WI38 (cell line): ENCODE data around the gene ENPP3.

Experiments
- H3K4me3 ChIP-seq: 2 replicates; pipeline ENCODE4 v1.5.1; 2011; ENCODE audit warnings: low read depth, mild to moderate bottlenecking, control low read depth, low read length
- CTCF ChIP-seq: IDR thresholded peaks from 2 replicates; pipeline ENCODE4 v1.5.1; 2012; ENCODE audit warnings: low read depth, mild to moderate bottlenecking, control low read depth, low read length

ENPP3 gene

GRCh38 chr6:131724114-131724513 is 87.0 kb downstream of the ENPP3 start:
- no peak overlapping the region for H3K4me3 ChIP-seq
- no peak for TF ChIP-seq CTCF

- no peak overlapping the region for H3K4me3 ChIP-seq
- TF ChIP-seq CTCF: no peak
Observed at GRCh38 chr6:131727467-131727866, 90.4 kb downstream of the ENPP3 start.

- TF ChIP-seq CTCF: no peak
- H3K4me3 ChIP-seq: no peak overlapping the region
Observed at GRCh38 chr6:131727868-131728267, 90.8 kb downstream of the ENPP3 start.

GRCh38 chr6:131728296-131728939 is 91.3 kb downstream of the ENPP3 start:
- TF ChIP-seq CTCF: no peak
- H3K4me3 ChIP-seq: no peak overlapping the region

GRCh38 chr6:131729550-131729949 is 92.4 kb downstream of the ENPP3 start:
- TF ChIP-seq CTCF: no peak
- no peak overlapping the region for H3K4me3 ChIP-seq

GRCh38 chr6:131730264-131730663 is 93.2 kb downstream of the ENPP3 start:
- no peak for TF ChIP-seq CTCF
- no peak overlapping the region for H3K4me3 ChIP-seq

GRCh38 chr6:131731224-131731623 is 94.1 kb downstream of the ENPP3 start:
- TF ChIP-seq CTCF: no peak
- H3K4me3 ChIP-seq: no peak overlapping the region
